HepG2 (cell line): ENCODE results near the gene SLC22A31. TPM values are rescaled to one million over a fixed set of nuclear protein-coding genes. Genes with fewer than 3 reads are reported as not detected.

Source experiments
- ASH2L ChIP-seq: fragments of 300-600, 200-600 bp; sonication (generic); IDR thresholded peaks from 2 replicates; pipeline ENCODE4 v1.7.0; 2017; ENCODE audit warnings: low read depth, mild to moderate bottlenecking, moderate library complexity, mixed read lengths, low read length; ENCODE audit not compliant: insufficient read length
- GATAD1 ChIP-seq: IDR thresholded peaks from 2 replicates; pipeline ENCODE4 v1.6.1; 2016; ENCODE audit warnings: missing genetic modification reagents, missing compliant biosample characterization
- HNRNPK ChIP-seq: fragments of 200-400 bp; formaldehyde crosslinking; IDR thresholded peaks from 2 replicates; pipeline ENCODE4 v1.6.1; 2018; ENCODE audit warnings: low read length, low read depth, moderate library complexity, mild to moderate bottlenecking; ENCODE audit not compliant: poor library complexity, severe bottlenecking
- PHB2 ChIP-seq: fragments of 450-650 bp; IDR thresholded peaks from 2 replicates; pipeline ENCODE4 v1.6.1; 2018; ENCODE audit not compliant: partially characterized antibody
- SNAPC2 ChIP-seq: sonication (generic); formaldehyde crosslinking; IDR thresholded peaks from 2 replicates; pipeline ENCODE4 v1.8.1; 2022; ENCODE audit warnings: mild to moderate bottlenecking, missing genetic modification reagents
- TSC22D2 ChIP-seq: sonication (generic); formaldehyde crosslinking; IDR thresholded peaks from 2 replicates; pipeline ENCODE4 v1.5.1; 2020; ENCODE audit warnings: missing genetic modification reagents, mild to moderate bottlenecking, borderline replicate concordance
- ZBTB42 ChIP-seq: sonication (generic); formaldehyde crosslinking; IDR thresholded peaks from 2 replicates; pipeline ENCODE4 v1.5.0; 2020; ENCODE audit warnings: mild to moderate bottlenecking, missing genetic modification reagents
- ZNF205 ChIP-seq: IDR thresholded peaks from 2 replicates; pipeline ENCODE4 v1.6.1; 2018; ENCODE audit warnings: missing biosample characterization, missing genetic modification reagents
- ZNF253 ChIP-seq: sonication (generic); formaldehyde crosslinking; IDR thresholded peaks from 2 replicates; pipeline ENCODE4 v1.8.0; 2022; ENCODE audit warnings: mild to moderate bottlenecking, missing genetic modification reagents, borderline replicate concordance
- ZNF546 ChIP-seq: sonication (generic); formaldehyde crosslinking; conservative IDR thresholded peaks from 2 replicates; pipeline ENCODE4 v1.8.1; 2023; ENCODE audit warnings: mild to moderate bottlenecking, missing genetic modification reagents
- ZNF570 ChIP-seq: sonication (generic); formaldehyde crosslinking; IDR thresholded peaks from 2 replicates; pipeline ENCODE4 v1.4.0; 2020; ENCODE audit warnings: mild to moderate bottlenecking, missing genetic modification reagents, borderline replicate concordance
- ZSCAN9 ChIP-seq: IDR thresholded peaks from 2 replicates; pipeline ENCODE4 v1.6.1; 2016; ENCODE audit warnings: borderline replicate concordance
- polyA plus RNA-seq, 8 experiments: library from polyadenylated mRNA; depleted of rRNA in 3 of 8; stranded (reverse) in 7 of 8; unstranded in 1 of 8; fragments of >200 nt; fragmentation: Illumina TruSeq in 4 of 8; extraction: Trizol in 4 of 8; gene quantifications; 2 replicates each; pipeline versions ENCODE4 v1.2.1 to v1.2.3, GENCODE V29; 2011 to 2016; ENCODE audit warnings: low read depth in 4 of 8, missing spikeins in 1 of 8, mixed read lengths in 1 of 8; ENCODE audit not compliant: insufficient read depth in 1 of 8
- total RNA-seq, 5 experiments: library from RNA; depleted of rRNA; stranded (reverse); fragments of >200 nt; fragmentation: Illumina TruSeq; extraction: Trizol; gene quantifications; 2 replicates each; pipeline ENCODE4 v1.2.3, GENCODE V29; 2016; ENCODE audit warnings: low read depth in 1 of 5
- TF ChIP-seq, protein P1 (sequence below): sonication (generic); formaldehyde crosslinking; IDR thresholded peaks from 2 replicates; pipeline ENCODE4 v1.5.0; 2020; ENCODE audit warnings: missing genetic modification reagents
- TF ChIP-seq, protein P2 (sequence below), 2 experiments: sonication (generic) in 1 of 2; formaldehyde crosslinking in 1 of 2; IDR thresholded peaks; 2 replicates each; pipeline versions ENCODE4 v1.4.0 to v1.6.1; 2016 to 2020; ENCODE audit warnings: borderline replicate concordance in 1 of 2, low read depth in 1 of 2, mild to moderate bottlenecking in 1 of 2, missing genetic modification reagents in 1 of 2
- TF ChIP-seq, protein P3 (sequence below): sonication (generic); formaldehyde crosslinking; IDR thresholded peaks from 2 replicates; pipeline ENCODE4 v1.4.0; 2020; ENCODE audit warnings: mild to moderate bottlenecking, missing genetic modification reagents

Gene SLC22A31
- total and polyA plus RNA-seq, 2 of the 13 experiments (the other 11 are each of a cell fraction or from before 2014, with no cell fraction given) = 67.3 to 83.3 TPM

- TF ChIP-seq, protein P1, sequence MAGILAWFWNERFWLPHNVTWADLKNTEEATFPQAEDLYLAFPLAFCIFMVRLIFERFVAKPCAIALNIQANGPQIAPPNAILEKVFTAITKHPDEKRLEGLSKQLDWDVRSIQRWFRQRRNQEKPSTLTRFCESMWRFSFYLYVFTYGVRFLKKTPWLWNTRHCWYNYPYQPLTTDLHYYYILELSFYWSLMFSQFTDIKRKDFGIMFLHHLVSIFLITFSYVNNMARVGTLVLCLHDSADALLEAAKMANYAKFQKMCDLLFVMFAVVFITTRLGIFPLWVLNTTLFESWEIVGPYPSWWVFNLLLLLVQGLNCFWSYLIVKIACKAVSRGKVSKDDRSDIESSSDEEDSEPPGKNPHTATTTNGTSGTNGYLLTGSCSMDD (CRISPR knock-in tag) = no peak
- TF ChIP-seq PHB2 (no peak), ZNF546 (CRISPR knock-in tag) (0 out of 2 replicates have a peak, but pooled peaks have one; percentile 1), ZSCAN9 (CRISPR knock-in tag) (no peak), ASH2L (peak; percentile 77), ZNF205 (CRISPR knock-in tag) (no peak), TSC22D2 (CRISPR knock-in tag) (0 out of 2 replicates have a peak, but pooled peaks have one; percentile 36), ZNF570 (CRISPR knock-in tag) (no peak), ZNF253 (CRISPR knock-in tag) (no peak), ZBTB42 (CRISPR knock-in tag) (peak; percentile 42; the same call in 1 of the 2 replicates), HNRNPK (no peak), SNAPC2 (CRISPR knock-in tag) (no peak), GATAD1 (peak; percentile 75)
- TF ChIP-seq, protein P2, sequence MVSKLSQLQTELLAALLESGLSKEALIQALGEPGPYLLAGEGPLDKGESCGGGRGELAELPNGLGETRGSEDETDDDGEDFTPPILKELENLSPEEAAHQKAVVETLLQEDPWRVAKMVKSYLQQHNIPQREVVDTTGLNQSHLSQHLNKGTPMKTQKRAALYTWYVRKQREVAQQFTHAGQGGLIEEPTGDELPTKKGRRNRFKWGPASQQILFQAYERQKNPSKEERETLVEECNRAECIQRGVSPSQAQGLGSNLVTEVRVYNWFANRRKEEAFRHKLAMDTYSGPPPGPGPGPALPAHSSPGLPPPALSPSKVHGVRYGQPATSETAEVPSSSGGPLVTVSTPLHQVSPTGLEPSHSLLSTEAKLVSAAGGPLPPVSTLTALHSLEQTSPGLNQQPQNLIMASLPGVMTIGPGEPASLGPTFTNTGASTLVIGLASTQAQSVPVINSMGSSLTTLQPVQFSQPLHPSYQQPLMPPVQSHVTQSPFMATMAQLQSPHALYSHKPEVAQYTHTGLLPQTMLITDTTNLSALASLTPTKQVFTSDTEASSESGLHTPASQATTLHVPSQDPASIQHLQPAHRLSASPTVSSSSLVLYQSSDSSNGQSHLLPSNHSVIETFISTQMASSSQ (IDR thresholded peaks at IDR 0.05; ENCODE audit: low read depth) = peak; percentile 49; the same call in 1 of the 2 replicates
- TF ChIP-seq, protein P2 (CRISPR knock-in tag; IDR thresholded peaks at IDR 0.05; ENCODE audit: borderline replicate concordance) = peak; percentile 37
- TF ChIP-seq, protein P3, sequence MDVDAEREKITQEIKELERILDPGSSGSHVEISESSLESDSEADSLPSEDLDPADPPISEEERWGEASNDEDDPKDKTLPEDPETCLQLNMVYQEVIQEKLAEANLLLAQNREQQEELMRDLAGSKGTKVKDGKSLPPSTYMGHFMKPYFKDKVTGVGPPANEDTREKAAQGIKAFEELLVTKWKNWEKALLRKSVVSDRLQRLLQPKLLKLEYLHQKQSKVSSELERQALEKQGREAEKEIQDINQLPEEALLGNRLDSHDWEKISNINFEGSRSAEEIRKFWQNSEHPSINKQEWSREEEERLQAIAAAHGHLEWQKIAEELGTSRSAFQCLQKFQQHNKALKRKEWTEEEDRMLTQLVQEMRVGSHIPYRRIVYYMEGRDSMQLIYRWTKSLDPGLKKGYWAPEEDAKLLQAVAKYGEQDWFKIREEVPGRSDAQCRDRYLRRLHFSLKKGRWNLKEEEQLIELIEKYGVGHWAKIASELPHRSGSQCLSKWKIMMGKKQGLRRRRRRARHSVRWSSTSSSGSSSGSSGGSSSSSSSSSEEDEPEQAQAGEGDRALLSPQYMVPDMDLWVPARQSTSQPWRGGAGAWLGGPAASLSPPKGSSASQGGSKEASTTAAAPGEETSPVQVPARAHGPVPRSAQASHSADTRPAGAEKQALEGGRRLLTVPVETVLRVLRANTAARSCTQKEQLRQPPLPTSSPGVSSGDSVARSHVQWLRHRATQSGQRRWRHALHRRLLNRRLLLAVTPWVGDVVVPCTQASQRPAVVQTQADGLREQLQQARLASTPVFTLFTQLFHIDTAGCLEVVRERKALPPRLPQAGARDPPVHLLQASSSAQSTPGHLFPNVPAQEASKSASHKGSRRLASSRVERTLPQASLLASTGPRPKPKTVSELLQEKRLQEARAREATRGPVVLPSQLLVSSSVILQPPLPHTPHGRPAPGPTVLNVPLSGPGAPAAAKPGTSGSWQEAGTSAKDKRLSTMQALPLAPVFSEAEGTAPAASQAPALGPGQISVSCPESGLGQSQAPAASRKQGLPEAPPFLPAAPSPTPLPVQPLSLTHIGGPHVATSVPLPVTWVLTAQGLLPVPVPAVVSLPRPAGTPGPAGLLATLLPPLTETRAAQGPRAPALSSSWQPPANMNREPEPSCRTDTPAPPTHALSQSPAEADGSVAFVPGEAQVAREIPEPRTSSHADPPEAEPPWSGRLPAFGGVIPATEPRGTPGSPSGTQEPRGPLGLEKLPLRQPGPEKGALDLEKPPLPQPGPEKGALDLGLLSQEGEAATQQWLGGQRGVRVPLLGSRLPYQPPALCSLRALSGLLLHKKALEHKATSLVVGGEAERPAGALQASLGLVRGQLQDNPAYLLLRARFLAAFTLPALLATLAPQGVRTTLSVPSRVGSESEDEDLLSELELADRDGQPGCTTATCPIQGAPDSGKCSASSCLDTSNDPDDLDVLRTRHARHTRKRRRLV = peak; percentile 84
Measured at GRCh38 chr16:89200124-89200849, at the start of gene SLC22A31 (continued).
